BE2C (cell line): ENCODE measurements around the gene GMEB2.

ENCODE experiments used
- DNase-seq: peaks from one replicate; pipeline ENCODE4 v3.0.0-alpha.2; 2020
- H3K27me3 ChIP-seq: fragments of 250-450 bp; sonication (Bioruptor Pico); 2 replicates; pipeline ENCODE4 v1.5.1; 2020; ENCODE audit warnings: mild to moderate bottlenecking
- H3K36me3 ChIP-seq: fragments of 250-450 bp; sonication (Bioruptor Pico); 2 replicates; pipeline ENCODE4 v1.5.1; 2020; ENCODE audit warnings: mild to moderate bottlenecking
- H3K4me1 ChIP-seq: fragments of 250-450 bp; sonication (Bioruptor Pico); 2 replicates; pipeline ENCODE4 v1.5.1; 2020
- H3K4me3 ChIP-seq: 2 replicates; pipeline ENCODE4 v1.5.1; 2011; ENCODE audit warnings: low read depth, low read length
- H3K9me3 ChIP-seq: fragments of 250-450 bp; sonication (Bioruptor Pico); 2 replicates; pipeline ENCODE4 v1.5.1; 2020
- TF ChIP-seq, protein P1 (sequence below): IDR thresholded peaks from 2 replicates; pipeline ENCODE4 v1.5.1; 2012; ENCODE audit warnings: mild to moderate bottlenecking, low read depth, low read length

GMEB2 gene

DNA sequence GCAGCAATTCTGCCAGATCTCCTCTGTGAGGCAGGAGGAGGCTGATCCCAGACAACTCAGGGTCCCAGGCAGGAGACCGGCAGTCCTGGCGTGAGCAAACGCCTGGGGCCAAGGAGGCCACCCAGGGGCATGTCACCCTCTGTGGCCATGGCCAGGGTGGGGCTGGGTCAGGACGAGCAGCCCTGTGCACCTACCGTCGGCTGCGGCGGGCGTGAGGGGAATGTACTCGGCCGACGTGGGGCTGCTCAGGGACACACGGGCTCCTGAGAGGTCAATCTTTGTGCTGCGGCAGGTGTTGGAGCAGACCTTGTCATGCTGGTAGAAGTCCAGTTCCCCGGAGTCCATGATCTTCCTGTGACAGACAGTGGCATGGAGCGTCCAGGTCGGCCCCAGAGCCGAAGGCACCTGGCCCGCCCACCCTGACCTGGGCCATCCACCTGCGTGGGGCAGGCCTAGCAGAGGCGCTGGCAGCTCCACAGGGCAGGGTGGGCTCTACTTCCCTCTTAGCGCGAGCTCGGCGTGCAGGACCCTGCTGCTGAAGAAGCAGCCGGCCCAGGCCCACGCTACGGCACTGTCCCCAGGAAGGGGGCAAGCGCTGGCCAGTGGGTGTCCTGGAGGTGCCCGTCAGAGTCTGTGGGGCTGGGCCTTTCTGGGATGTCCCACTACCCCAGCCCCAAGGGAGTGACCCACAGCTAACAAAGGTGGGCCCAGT is 31.3 kb downstream of the GMEB2 start:
- Histone ChIP-seq H3K4me3 (no peak overlapping the region), H3K27me3 (no peaks in the 10 kb centered on the region), H3K4me1 (no peaks in the 10 kb centered on the region), H3K36me3 (peaks cover 52% of the 10 kb centered on the region), H3K9me3 (no peaks in the 10 kb centered on the region)
- TF ChIP-seq, protein P1, sequence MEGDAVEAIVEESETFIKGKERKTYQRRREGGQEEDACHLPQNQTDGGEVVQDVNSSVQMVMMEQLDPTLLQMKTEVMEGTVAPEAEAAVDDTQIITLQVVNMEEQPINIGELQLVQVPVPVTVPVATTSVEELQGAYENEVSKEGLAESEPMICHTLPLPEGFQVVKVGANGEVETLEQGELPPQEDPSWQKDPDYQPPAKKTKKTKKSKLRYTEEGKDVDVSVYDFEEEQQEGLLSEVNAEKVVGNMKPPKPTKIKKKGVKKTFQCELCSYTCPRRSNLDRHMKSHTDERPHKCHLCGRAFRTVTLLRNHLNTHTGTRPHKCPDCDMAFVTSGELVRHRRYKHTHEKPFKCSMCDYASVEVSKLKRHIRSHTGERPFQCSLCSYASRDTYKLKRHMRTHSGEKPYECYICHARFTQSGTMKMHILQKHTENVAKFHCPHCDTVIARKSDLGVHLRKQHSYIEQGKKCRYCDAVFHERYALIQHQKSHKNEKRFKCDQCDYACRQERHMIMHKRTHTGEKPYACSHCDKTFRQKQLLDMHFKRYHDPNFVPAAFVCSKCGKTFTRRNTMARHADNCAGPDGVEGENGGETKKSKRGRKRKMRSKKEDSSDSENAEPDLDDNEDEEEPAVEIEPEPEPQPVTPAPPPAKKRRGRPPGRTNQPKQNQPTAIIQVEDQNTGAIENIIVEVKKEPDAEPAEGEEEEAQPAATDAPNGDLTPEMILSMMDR = no peak
- no peak for DNase-seq

DNA sequence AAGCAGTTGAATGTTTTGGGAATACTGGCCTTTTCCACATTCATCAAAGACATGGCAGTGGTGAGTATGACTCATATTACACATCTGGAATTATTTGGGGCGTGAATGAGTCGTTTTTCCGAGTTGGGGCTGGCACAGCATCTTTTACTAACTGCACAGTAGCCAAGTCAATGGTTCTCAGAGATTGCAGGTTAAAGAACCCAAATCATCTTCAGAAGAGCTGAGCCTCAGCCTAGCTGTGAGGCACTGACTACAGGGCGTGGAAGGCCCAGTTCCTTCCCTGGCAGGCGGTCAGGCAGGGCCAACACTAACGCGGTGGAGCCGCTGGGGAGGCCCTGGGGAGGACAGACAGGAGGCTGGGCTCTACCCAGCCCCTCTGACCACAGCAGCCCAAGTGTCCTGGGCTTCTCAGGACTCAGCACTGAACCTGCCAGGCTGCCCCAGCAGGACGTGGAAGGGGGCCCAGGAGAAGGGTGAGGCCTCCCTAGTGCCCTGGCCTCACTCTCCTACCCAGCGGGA is 32.8 kb downstream of the GMEB2 start:
- H3K9me3 ChIP-seq = no peaks in the 10 kb centered on the region
- TF ChIP-seq, protein P1 = no peak
- DNase-seq = no peak
- no peaks in the 10 kb centered on the region for H3K4me1 ChIP-seq
- no peaks in the 10 kb centered on the region for H3K27me3 ChIP-seq
- H3K4me3 ChIP-seq = no peak overlapping the region
- peaks cover 58% of the 10 kb centered on the region for H3K36me3 ChIP-seq

DNA sequence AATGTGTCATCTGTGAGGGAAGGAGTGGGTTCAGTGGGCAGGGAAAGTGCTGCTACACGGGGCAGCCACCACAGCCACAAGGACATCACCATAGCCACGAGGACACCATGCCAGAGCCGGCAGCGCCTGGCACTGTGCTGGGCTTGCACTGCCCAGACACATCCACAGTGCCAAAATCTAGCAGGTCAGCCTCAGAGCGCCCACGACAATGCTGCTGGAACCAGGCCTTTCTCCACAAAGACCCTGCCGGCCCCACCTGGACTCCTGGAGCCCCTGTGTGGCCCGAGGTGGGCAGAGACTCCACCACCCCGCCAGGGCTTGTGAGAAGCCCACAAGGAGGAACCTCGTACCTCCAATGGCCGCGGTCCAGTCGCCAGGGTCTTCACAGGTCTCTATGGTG is 34.2 kb downstream of the GMEB2 start:
- TF ChIP-seq, protein P1 = no peak
- peaks cover 48% of the 10 kb centered on the region for H3K36me3 ChIP-seq

DNA sequence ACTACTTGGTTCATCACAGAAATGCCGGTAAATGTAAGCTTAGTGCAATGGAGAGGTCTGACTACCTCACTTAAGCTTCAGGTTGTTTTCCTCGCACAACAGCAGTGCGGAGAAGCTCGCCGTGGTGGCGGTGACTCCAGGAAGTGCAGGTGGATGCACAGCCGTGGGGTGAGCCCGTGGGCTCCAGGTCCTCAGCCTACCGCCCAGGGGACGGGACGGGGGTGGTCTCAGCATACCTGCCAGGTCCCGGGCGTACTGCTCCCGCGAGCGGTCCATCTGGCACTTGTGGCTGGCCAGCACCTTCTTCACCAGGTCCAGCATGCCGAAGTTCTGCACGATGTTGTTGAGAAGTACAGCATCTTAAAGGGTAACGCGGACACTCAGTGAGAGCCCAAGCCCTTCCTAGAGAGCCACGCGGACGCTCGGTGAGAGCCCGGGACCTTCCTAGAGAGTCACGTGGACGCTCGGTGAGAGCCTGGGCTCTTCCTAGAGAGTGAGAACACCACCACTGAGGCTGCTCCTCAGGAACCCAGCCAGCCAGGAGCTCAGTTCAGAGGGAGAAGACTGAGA is 35.0 kb downstream of the GMEB2 start:
- Histone ChIP-seq H3K36me3 (peaks cover 48% of the 10 kb centered on the region), H3K9me3 (no peaks in the 10 kb centered on the region), H3K4me1 (no peaks in the 10 kb centered on the region; the same call in 1 of the 2 replicates), H3K4me3 (no peak overlapping the region), H3K27me3 (no peaks in the 10 kb centered on the region)
- TF ChIP-seq, protein P1 = no peak
- no peak for DNase-seq

More for the DNA sequence above, 34.2 kb downstream of the GMEB2 start:
- Histone ChIP-seq H3K4me3 (no peak overlapping the region), H3K9me3 (no peaks in the 10 kb centered on the region), H3K27me3 (no peaks in the 10 kb centered on the region), H3K4me1 (no peaks in the 10 kb centered on the region; the same call in 1 of the 2 replicates)
- no peak for DNase-seq

DNA sequence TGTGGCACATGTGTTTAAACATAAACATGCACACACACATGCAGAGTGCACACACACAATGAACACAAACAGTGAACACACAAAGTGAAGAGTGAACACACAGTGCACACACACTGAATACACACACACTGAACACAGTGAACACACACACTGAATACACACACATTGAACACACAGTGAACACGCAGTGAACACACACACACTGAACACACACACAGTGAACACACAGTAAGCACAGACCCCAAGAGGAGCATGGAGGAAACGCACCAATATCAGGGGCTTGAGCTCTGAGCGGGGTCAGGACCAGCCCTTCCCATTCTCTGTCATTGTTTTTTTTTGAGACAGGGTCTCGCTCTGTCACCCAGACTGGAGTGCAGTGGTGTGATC is 35.8 kb downstream of the GMEB2 start:
- no peak overlapping the region for H3K4me3 ChIP-seq
- no peaks in the 10 kb centered on the region for H3K27me3 ChIP-seq
- H3K4me1 ChIP-seq = no peaks in the 10 kb centered on the region; the same call in 1 of the 2 replicates
- H3K9me3 ChIP-seq = no peaks in the 10 kb centered on the region
- H3K36me3 ChIP-seq = peaks cover 43% of the 10 kb centered on the region
- DNase-seq = no peak
- TF ChIP-seq, protein P1 = no peak
